KG1 (cell line): ENCODE results near the gene C2CD4A.

Experiments
- DNase-seq: peaks from one replicate; lab custom pipeline; 2025; lab: John Stamatoyannopoulos, UW

The C2CD4A gene

DNA sequence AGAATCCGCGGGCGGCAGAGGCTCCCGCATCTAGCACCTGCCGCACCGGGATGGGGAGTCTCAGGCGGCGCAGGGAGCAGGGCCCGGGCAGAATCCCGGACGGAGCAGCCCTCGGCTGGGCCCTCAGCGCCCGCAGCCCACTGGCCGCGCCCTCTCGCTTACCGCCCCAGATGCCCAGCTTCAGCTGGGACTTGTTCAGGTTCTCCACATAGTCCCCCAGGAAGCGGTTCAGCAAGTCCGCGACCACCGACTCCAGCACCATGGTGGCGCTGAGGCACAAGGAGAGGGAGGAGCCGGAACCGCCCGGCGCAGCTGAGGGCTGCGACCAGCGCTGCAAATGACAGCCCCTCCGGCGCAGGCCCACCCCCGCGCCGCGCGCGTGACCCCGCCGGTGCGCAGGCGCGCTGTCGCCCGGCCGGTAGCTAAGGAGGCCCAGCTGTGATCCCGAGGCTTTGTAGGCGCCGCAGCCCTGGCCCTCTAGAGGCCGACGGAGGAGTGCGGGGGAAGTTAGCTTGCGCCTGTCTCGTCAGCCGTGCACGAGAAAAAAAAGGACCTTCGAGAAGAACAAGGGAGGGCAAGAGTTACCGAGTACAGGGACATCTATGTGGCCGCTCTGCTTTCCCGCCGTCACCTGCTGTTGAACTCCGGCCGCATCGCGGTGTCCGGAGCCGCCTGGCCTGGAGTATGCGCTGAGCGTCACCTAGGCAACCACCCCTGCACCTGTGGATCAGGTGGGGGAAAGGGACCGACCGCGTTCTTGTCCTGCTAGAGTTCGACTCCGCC, 6.5 kb upstream of the C2CD4A start, which contains the start of gene VPS13C:
TSS of gene VPS13C (minus strand) at position 335 of the 783 bp plus-strand sequence. CDS start at position 262, 73 bp downstream.
- DNase-seq: peak; percentile 83

DNA sequence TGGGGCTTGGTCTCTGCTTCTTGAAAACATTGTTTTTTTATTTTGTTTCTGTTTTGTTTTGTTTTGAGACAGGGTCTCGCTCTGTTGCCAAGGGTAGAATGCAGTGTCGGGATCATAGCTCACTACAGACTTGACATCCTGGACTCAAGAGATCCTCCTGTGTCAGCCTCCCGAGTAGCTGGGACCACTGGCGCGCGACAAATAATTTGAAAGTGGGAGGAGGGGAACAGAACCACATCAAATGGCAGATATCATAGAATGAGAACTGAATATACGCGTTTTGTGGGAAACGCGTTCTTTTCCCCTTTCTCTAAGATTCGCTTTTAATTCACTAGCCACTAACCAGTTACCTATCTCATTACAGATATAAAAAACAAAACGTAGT, 5.9 kb upstream of the C2CD4A start:
- no peak for DNase-seq

DNA sequence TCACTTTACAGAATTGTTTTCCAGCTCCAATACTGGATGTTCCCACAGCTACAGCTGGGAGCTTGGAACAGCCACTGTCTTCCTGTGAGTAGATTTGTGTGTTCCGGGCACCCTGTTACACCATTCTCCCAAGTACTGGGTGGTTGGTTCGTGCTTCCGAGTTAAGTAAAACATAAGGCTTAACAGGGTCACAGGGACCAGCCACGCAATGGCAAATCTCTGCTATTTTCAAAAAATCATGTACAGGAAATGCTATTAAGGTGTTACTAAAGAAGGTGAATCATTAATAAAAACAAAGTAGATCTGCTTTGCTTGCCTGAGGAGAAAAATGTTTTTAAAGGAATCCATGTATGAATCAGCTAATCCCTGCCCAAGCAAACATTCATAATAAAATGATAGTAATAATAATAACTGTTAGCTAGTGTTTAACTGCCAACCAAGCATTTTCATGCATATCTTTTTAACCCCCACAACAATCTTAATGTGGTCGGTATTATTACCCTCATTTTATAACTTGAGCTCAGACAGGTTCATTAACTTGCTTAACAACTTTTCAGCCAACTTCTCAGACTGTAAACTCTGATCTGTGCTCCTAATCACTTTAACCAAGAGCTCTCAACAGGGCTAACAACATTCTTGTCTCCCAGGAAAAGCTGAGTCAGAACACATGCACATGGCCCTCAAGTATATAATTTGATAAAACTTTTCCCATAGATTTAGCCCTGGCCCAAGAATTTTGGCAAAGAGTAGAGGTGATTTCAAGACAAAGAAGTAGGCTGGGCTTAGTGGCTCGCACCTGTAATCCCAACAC, 2.7 kb upstream of the C2CD4A start:
- no peak for DNase-seq

DNA sequence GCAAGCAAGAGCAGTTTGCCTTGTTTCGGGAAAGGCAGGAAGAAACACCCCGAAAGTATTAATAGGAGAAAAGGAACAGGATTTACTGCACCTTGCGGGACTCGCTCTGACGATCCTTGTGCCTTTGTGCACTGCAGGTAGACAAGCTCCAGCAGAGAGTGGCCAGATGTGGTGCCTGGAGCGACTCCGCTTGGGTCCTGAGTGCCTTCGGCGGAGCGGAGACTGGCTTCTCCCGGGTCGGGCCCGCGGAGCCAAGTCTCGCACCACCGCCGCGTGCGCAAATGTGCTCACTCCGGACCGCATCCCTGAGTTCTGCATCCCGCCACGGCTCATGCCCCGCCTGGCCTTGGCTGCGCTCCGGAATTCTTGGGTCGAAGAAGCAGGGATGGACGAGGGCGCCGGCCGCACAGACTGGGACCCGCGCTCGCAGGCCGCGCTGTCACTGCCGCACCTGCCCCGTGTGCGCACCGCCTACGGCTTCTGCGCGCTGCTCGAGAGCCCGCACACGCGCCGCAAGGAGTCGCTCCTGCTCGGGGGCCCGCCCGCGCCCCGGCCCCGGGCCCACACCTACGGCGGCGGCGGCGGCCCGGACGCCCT, 769 bp downstream of the C2CD4A start:
- DNase-seq: no peak

DNA sequence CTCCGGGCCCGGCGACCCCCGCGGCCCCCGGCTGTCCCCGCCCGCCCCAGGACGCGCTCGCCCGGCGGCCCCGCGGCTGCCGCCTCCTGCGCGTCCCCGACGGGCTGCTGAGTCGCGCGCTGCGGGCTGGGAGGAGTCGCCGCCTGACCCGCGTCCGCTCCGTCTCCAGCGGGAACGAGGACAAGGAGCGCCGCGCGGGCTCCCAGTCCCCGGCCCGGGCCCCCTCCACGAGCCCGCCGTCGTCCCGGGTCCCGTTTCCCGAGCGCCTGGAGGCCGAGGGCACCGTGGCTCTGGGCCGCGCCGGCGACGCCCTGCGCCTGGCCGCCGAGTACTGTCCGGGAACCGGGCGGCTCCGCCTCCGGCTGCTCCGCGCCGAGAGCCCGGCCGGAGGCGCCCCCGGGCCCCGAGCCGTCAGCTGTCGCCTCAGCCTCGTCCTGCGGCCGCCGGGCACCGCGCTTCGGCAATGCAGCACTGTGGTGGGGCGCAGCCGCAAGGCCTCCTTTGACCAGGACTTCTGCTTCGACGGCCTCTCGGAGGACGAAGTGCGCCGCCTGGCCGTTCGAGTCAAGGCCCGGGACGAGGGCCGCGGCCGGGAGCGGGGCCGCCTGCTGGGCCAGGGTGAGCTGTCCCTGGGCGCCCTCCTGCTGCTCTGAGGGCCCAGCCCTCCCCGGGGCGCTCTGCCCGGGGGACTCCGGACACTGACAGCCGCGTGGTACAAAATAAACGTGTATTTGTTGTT, 1.5 kb downstream of the C2CD4A start:
- no peak for DNase-seq

DNA sequence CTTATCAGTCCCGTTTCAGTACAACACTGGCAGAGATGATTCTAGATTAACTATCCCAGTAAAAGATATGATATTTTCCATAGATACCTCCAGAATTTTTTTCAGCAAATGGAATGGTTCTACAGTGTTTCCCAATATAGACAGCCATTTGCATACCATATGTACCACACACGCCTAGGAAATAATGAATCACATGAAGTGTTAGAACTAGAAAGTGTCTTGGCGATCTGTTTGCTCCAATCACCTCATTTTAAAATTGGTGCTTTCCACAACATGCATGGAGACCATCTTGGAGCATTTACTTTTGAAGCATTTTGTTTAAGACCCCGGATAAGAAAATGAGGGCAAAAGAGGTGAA, 2.0 kb downstream of the C2CD4A start:
- no peak for DNase-seq

DNA sequence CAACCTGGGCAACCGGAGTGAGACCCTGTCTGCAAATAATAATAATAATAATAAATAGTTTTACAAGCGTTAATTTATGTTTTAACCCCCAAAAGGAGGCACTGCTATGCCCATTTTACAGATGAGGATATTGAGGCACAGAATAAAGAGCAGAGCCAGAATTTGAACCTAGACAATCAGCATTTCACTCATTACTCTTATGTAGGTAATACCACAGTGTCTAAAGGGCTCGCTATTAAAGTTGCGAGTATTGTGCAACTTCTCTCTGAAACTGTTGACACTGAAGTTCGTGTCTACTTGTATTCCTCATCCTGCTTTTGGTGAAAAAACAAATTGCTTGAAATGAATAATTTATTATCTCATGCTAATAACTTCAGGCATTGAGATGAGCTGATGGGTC, 2.8 kb downstream of the C2CD4A start:
- no peak for DNase-seq

DNA sequence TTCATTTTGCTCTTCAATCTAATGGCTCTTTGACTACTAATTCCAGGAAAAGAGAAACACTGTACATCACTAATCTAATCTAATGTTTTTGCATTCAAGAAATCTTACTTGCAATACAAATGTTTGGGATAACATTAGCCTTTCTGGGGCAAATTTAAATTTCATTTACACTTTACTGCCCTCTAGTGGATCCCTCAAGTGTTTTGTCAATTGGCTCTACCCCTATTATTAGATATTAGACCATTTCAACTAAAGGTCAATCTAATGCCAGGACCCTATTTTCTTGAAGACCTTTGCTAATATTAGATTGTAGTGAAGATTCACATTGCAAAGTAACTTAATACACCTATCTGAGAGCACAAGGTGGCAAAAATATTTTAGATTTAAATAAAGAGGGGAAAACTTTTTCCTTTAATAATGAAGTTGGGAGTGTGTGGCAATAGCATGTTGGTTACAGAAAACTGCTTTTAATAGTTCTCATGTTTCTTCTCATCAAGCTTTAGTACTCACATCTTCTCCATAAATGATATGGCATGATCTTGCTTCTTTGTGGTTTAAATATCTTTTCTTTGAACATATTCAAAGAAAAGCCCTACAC, 5.0 kb downstream of the C2CD4A start:
- no peak for DNase-seq

DNA sequence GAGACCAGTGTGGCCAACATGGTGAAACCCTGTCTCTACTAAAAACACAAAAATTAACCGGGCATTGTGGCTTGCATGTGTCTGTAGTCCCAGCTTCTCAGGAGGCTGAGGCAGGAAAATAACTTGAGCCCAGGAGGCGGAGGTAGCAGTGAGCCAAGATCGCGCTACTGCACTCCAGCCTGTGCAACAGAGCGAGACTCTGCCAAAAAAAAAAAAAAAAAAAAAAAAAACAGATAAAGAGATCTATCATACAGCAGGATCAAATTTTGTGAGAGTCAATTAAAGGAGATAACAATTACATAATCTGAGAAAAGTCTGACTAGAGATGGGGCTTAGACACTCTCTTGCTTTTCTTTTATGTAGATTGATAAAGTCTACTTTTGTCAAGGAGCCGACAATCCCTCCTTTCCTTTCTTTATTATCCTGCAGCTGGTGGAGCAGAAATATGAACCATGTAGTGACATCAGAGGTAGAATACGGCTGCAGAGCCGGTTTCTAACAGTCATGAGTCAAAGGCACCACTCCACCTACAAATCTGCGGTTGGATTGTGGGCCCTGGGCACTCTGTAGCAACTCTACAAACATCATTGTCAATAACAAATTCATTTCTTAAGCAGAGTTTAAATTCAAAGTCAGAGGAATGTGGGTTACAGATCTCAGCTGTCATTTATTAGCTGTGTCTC, 9.0 kb downstream of the C2CD4A start:
- no peak for DNase-seq

DNA sequence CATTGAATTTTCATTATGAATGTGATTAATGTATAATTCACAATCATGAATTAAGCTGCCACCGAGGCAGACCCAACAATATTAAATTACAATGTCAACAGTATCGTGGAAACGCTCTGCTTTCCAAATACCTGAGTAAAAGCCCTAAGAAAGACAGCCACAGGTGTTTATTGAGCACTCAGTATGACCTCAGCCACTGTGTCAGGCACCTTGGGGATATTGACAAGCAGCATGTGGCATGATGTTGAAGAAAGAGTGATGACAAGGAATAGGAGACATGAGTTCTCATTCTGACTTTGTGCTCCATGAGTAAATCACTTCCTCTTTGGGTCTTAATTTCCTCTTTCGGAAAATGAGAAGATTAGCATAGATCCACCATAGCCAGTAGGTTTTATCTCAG, 12.8 kb downstream of the C2CD4A start:
- DNase-seq: no peak

DNA sequence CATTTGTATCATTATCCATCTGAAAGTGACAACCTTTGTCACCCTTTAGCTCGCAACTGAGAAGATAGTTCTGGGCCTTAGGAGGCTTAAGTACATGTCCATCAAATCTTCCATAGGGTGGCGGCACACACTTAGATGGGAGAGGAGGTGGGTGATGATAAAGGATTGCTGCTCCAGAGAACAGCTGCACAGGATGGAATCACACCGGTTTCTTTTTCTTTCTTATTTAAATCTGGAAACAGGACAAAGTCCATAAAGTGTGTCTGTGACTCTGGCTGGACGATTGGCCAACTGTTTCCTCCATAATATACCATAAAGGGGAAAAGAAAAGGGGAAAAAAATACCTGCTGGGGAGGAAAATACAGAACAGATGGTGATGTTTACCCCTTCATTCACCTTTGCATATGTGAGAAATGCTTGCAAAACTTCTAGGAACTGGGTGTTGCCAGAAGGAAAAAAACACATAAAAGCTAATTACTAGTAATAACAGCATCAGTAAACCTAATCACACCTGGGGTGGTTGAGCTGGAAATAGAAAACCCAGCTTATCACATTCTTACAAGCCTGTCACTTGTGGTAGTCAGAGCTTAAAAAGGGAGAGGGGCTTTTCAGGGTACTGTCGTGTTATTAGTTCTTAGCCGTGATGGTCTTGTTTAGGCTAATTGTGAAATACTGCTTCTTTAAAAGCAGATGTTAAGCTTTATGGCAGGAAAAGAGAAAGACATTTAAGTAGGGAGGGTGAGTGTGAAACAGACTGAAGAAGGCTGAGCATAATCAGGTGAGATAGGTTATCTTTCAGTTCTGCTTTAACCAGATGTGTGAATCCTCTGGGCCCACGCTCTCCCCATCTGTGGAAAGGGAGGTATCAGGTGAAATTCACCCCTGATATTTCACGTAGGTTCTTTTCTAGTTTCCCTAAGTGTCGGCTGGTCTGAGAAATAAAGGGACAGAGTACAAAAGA, 16.7 kb downstream of the C2CD4A start:
- DNase-seq: no peak

DNA sequence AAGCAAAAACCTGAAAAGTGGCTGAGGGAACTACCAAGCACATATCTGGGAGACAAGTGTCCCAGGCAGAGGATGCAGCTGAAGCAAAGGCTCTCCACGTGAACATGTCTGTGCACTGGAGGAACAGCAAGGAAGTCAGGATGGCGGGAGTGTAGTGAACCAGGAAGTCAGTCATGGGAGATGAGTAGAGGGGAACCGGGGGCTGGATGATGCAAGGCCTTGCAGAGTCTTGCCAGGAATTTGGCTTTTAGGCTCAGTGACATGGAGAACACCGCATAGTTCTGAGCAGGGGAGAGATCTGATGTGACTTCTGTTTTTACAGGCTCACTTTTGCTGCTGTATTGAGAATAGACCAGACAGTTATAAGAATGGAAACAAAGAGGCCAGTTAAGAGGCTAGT, 19.0 kb downstream of the C2CD4A start:
- DNase-seq: no peak

DNA sequence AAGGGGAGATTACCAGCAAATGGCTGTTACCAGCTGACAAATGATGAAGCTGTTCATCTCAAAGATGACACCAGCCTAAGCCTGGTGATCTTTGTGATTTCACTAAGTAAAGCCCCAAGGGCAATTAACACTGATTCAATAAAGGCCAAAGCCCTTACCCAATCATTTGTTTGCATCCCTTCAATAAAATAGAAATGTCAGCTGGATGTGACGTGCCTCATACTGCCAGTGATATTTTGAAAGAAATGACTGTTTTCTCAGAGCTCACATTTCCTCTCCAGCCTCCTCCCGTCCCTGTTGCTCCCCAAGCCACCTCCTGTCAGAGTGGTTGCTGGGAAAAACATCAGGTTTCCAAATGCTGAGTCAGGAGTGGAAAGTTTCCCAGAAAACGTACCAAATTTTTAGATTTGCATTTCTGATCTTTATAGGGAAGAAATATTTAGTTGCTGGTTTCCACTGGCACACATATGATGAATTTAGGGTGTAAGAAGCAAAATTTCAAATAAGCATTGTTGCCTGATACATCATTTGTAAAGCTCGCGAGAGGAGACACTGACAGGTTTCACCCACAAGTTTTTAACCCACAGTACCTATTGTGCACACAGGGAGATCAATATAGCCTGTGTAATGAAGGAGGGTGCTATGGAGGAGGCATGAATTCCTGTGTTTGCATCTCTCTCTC, 21.0 kb downstream of the C2CD4A start:
- no peak for DNase-seq

DNA sequence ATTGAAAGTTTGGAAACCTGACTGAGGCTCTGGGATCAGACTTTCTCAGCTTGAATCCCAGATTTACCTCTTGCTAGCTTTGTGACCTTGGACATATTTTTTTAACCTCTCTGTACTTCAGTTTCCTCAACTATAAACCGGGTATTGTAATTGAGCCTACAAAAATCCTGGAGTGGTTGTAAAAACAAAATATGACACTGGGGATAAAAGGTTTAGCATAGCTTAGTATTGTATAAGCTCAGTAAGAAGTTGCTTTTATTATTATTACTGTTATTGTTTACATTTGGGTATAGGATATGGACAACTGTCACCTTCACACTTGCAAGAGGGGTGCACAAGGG, 21.5 kb downstream of the C2CD4A start:
- no peak for DNase-seq

DNA sequence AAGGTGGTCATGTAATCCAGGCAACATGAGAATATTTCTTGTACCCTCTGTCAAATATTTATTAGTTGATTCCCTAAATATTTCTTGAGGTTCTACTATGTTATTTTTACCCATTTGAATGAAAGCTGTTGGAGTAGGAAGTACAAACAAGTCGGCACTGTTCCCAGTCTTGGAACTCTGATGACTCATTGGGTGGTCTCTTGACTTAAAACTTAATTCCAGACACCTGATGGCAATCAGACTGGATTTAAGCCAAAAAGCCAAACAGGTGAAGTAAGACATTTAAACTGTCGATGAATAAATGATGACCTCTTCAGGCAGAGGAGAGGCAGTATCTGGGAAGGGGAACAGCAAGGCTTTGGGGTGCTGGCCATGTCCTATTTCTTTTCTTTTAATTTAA, 22.8 kb downstream of the C2CD4A start:
- DNase-seq: no peak

DNA sequence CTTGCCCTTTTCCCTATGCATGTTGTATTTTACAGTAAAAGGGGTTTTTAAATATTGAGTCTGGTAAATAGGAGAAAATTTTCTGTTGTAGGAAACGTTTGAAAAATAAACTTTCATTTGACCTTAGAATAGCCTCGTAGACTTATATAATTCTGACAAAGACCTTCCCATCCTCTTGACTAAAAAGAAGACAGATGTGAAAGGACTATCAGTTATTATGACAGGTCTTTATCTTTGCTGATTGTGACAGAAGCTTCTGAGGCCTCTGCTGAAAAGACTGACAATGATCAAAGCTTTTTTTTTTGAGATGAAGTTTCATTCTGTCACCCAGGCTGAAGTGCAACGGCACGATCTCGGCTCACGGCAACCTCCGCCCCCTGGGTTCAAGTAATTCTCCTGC, 24.2 kb downstream of the C2CD4A start:
- DNase-seq: no peak

DNA sequence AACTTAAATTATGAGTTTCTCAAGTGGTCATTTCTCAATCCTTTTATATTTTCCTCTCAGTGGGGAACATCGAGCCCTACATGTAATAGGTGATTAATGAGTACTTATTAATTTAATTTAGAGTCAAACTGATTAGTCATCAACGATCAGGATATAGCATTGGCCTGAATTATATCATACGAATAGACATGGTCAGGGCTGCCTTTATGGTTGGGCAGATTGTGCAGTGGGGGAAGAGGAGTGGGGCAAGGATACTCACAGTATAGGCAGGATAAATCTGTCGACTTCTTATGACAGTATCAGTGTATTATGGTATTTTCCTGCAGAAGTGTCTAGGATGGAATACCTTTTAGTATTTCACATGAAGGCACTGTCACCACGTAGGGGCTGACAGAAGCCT, 27.0 kb downstream of the C2CD4A start:
- DNase-seq: no peak

DNA sequence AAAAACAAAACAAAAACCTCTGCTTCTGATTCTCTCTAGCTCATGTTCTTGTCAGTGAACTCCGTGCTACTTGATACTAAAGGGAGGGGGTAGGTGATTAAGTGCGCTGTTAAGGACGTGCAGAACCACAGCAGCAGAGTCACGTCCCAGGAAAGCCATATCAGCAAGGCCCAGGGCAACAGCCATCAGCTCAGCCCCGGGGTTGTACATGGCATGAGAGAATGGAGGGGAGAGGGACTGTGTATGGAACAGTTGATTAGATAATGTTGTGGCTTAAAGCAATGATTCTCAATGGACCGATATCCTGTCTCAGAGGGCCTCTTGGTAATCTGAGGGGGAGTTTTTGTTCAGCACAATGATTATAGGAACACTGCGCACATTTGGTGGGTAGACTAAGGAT, 27.6 kb downstream of the C2CD4A start:
- DNase-seq: no peak

DNA sequence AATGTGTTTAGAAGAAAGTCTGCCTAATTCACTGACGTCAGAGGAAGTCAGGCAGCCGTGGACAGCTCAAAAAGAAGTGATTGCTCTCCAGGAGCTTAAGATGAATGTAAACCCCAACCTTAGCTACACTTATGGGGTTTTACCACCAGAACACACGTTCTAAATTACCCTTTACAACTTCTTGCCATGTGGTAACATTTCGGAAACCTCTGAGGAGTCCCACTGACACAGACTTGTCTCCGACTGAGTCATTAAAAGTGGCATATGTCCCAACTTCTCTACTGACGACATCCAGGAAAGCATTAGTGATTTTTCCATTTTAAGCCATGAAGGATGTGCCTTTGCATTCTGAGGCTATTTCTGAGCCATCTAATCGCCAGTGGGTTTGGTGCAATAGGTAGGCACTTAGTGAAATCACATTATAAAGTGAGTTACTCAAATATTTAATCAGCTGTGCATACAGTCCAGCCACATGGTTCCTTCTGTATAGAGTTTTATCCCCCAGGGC, 32.4 kb downstream of the C2CD4A start:
- no peak for DNase-seq

DNA sequence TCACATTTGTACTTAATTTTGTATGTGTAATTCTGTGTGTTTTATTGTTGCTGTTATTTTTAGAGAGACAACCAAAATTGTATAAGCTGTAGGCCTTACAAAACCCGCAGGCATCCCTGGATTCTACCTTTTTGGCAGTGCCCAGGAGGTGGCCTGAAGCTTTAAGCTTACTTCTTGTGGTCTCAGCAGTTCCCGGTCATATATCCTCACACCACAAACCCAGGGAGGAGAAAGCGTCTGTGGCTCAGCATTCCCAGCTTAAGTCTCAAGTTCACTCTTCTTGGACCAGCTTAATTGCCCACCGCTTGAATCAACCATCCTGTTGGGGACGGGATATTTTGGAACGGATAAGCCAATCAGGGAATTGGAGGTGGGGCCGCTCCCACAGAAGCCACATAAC, 36.7 kb downstream of the C2CD4A start:
- no peak for DNase-seq
